Islet precursor cell (in vitro differentiated cells): ENCODE data around the gene SPRR1B.
"Not testable (repeated sequence)": the region's sequence is repeated elsewhere in the genome, so short reads cannot be mapped to it uniquely, and the experiment has no call there.

Experiments used
- DNase-seq: peaks from one replicate; pipeline ENCODE4 v3.0.0-alpha.2; 2018

SPRR1B gene

DNA sequence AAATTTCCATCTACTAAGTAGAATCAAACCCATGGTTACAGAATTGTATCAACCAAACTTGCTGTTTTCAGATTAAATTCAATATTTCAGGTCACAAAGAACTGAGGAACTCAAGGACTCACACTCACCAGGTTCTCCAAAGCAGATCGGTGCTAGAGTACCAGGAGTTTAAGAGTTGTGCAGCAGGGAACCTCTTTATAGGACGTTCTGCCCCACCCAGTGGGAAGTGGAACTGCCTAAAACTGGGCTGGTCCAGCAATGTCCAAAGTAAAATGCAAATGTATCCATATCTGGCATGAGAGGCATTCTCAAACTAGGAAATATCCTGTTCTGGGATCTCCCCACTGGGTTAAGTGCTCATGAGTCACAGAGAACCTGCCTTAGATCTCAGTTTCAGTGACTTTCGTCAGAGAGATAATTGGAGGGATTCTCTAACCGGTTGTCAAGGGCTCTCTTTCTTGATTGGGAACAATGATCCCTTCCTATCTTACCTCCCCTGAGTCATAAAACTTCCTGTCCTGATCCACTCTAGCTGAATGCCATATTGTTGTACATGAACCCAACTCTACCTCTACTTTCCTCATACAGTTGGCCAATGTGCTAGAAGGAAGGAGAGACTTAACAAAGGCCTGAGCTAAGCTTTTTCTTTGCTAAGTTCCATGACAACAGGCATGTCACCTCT, 10.1 kb downstream of the SPRR1B start, which contains the start of gene SPRR2D:
TSS of gene SPRR2D (minus strand) at position 171 of the 682 bp plus-strand sequence. CDS start 774 bp downstream, outside the sequence.
- DNase-seq = no peak

- DNase-seq = no peak
Observed at GRCh38 chr1:153049211-153049610, 18.2 kb downstream of the SPRR1B start.

GRCh38 chr1:153056111-153056510, 25.1 kb downstream of the SPRR1B start:
- not testable (repeated sequence) for DNase-seq

DNA sequence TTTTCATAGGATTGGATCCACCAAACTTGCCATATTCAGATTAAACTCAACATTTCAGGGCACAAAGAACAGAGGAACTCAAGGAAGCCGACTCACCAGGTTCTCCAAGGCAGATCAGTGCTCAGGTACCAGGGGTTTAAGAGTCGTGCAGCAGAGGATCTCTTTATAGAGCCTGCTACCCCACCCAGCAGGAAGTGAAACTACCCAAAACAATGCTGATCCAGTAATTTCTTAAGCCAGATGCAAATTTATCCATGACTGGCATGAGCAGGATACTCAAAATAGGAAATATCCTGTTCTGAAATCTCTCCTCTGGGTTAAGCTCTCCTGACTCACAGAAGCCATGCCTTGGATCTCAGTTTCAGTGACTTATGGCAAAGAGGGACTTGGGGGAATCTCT, 26.4 kb downstream of the SPRR1B start, which contains the start of gene SPRR2A:
TSS of gene SPRR2A (minus strand) at position 138 of the 400 bp plus-strand sequence. CDS start 777 bp downstream, outside the sequence.
- DNase-seq = no peak

DNA sequence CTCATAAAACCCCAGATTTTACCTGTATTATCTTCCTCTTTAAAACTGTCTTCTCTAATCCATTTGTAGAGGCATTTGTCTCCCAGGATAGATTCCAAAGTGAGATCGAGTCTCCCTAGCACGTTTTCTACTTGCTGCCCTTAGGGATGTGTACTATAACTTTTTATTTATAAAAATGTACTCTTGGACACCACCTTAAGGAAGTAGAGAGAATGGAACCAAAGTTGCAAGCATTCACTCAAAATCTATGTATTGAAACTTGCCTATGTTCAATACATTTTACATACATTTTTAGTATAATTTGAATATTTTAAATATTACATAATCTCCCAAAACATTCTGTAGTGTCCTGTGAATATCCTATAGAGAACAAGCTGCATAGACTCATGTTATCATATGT, 27.2 kb downstream of the SPRR1B start:
- no peak for DNase-seq

DNA sequence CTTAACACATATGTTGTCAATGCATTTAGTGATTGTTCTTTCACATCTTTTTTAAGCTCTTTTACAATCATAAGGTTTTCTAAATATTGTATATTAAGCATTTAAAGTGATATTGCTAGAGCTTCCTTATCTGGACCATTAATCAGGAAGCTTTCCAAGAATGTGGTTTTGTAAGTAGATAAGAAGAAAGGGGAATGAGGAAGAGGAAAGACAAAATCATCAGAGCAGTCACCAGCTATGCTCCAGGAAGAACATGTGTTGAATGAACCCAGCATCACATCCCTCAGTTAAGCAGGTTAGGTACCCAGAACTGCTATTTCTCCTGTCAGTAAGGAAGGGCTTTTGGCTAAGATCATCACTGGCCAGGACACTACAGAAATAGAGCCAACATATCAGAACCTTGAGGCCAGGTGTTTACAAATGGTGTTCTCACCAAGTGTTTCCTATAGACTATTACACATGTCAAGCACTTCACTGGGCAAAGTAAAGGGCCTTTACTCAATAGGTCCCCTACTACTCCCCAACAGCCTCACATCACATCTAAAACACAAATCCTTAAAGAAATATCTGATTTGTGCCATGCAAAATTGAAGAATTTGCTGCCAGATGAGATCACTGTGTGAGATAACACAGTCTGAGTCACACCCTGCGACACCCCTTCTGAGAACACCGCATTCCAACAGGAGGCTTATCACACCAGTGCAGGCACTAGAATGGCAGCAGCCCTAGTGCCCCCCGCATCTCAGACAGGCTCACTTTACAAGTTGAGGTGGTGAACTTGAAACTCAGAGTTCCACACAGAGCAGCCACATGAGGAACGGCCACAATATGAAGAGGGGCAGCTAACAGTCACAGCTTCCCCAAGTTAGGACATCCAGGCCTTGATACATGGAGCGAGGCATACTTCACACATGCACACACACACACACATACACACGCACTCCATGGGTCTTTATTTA, 28.1 kb downstream of the SPRR1B start:
- DNase-seq = no peak

GRCh38 chr1:153070243-153070642, 39.2 kb downstream of the SPRR1B start:
- DNase-seq = no peak

DNA sequence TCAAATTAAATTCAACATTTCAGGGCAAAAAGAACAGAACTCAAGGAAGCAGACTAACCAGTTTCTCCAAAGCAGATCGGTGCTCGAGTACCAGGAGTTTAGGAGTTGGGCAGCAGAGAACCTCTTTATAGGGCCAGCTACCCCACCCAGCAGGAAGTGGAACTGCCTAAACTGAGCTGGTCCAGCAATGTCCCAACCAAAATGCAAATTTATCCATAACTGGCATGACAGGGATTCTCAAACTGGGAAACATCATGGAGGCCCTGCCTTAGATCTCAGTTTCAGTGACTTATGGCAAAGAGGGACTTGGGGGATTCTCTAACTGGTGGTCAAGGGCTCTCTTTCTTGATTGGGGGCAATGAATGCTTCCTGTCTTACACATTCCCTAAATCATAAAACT, 40.5 kb downstream of the SPRR1B start, which contains the start of gene SPRR2B:
TSS of gene SPRR2B (minus strand) at position 101 of the 400 bp plus-strand sequence. CDS start 772 bp downstream, outside the sequence.
- DNase-seq = no peak

DNA sequence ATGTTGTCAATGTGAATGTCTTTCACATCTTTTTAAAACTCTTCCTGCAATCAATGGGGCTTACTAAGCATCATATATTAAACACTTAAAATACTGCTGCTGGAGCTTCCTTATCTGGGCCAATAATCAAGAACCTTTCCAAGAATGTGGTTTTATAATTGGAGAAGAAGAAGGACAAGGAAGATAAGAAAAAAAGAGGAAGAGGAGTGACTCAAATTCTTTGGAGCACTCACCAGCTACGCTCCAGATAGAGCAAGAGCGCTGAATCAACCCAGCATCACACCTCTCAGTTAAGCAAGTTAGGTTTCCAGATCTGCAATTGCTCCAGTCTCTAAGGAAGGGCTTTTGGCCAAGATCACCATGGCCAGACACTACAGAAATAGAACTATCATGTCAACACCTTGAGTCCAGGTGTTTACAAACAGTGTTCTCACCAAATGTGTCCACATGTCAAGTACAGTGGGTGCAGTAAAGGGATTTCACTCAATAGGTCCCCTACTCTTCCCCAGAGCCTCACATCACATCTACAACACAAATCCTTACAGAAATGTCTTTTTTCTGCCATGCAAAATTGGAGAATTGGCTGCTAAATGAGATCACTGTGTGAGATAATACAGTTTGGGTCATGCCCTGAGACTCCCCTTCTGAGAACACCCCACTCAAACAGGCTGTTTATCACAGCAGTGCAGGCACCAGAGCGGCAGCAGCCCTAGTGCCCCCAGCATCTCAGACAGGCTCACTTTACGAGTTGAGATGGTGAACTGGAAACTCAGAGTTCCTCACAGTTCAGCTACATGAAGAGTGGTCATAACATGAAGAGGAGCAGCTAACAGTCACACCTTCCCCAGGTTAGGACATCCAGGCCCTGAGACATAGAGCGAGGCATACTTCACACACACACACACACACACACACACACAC, 42.1 kb downstream of the SPRR1B start:
- no peak for DNase-seq

DNA sequence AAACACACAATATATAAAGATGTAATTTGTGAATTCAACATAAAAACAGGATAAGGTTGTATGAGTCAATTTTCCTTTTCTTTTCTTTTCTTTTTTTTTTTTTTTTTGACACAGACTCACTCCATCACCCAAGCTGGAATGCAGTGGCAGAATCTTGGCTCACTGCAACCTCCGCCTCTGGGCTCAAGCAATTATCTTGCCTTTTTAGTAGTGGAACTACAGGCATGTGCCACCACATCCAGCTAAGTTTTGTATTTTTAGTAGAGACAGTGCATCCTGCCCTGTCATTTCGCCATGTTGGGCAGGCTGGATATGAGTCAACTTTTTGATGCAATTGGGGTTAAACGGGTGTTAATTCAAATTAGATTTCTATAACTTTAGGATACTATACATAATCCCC, 50.7 kb downstream of the SPRR1B start:
- DNase-seq = no peak
